Central memory CD4-positive, alpha-beta T cell (primary cell): Measurements from ENCODE around the gene AGFG2.
"Not testable (repeated sequence)": the region's sequence is repeated elsewhere in the genome, so short reads cannot be mapped to it uniquely, and the experiment has no call there.

Experiments
- DNase-seq: peaks from one replicate; pipeline ENCODE4 v3.0.0; 2022
- total RNA-seq, 3 experiments: gene quantifications; one replicate each; lab custom pipeline; 2026; lab: John Stamatoyannopoulos, UW

The AGFG2 gene
- 51.0 to 59.4 (median 53.5) reads per million in 3 experiments for total RNA-seq

GRCh38 chr7:100538654-100539435 lies at the start of gene AGFG2:
Gene AGFG2, plus strand, starts transcription at chr7:100539203. Its CDS starts 144 bp downstream, at chr7:100539347.
- DNase-seq = peak; percentile 100

- DNase-seq = peak; percentile 50
Measured at GRCh38 chr7:100489824-100490223, 49.2 kb upstream of the AGFG2 start.

- DNase-seq = no peak
Measured at GRCh38 chr7:100490483-100491191, 48.4 kb upstream of the AGFG2 start.

- no peak for DNase-seq
Measured at GRCh38 chr7:100491192-100491578, 47.8 kb upstream of the AGFG2 start.

- no peak for DNase-seq
Measured at GRCh38 chr7:100492738-100493475, 46.1 kb upstream of the AGFG2 start.

- DNase-seq = peak; percentile 49
Measured at GRCh38 chr7:100493476-100494264, 45.3 kb upstream of the AGFG2 start.

- no peak for DNase-seq
Measured at GRCh38 chr7:100496509-100496908, 42.5 kb upstream of the AGFG2 start.

- not testable (repeated sequence) for DNase-seq
Measured at GRCh38 chr7:100500743-100501142, 38.3 kb upstream of the AGFG2 start.

GRCh38 chr7:100504031-100504430 lies 35.0 kb upstream of the AGFG2 start:
- not testable (repeated sequence) for DNase-seq

- no peak for DNase-seq
Measured at GRCh38 chr7:100504887-100505611, 34.0 kb upstream of the AGFG2 start.

GRCh38 chr7:100506356-100506923 lies 32.6 kb upstream of the AGFG2 start:
- no peak for DNase-seq

GRCh38 chr7:100509231-100509630 lies 29.8 kb upstream of the AGFG2 start:
- no peak for DNase-seq

- DNase-seq = no peak
Measured at GRCh38 chr7:100510437-100511239, 28.4 kb upstream of the AGFG2 start.

- no peak for DNase-seq
Measured at GRCh38 chr7:100513212-100513810, 25.7 kb upstream of the AGFG2 start.

- no peak for DNase-seq
Measured at GRCh38 chr7:100515072-100515532, 23.9 kb upstream of the AGFG2 start.

GRCh38 chr7:100516135-100516812 lies 22.7 kb upstream of the AGFG2 start:
- peak; percentile 76 for DNase-seq

- DNase-seq = no peak
Measured at GRCh38 chr7:100517305-100517704, 21.7 kb upstream of the AGFG2 start.

- DNase-seq = no peak
Measured at GRCh38 chr7:100519580-100519979, 19.4 kb upstream of the AGFG2 start.

GRCh38 chr7:100520138-100520537 lies 18.9 kb upstream of the AGFG2 start:
- no peak for DNase-seq
